Lung microvascular endothelial cell (primary cell): Measurements from ENCODE around the gene KXD1. TPM values are rescaled to one million over a fixed set of nuclear protein-coding genes. Genes with fewer than 3 reads are reported as not detected.

Source experiments
- DNase-seq, 2 donors: peaks; one replicate each; pipeline versions ENCODE4 v3.0.0 to v3.0.0-alpha.2; 2010; ENCODE audit warnings: low read depth in 2 of 2
- total RNA-seq: library from RNA; depleted of rRNA; stranded (reverse); fragments of >200 nt; gene quantifications from 2 replicates; pipeline ENCODE4 v1.2.1, GENCODE V29; 2014

KXD1 gene
- total RNA-seq, 1 donor from 2014 or later = 39.5 TPM

GRCh38 chr19:18612772-18613588 lies 55.3 kb downstream of the KXD1 start, which contains the start of gene TMEM59L:
TSS of gene TMEM59L (plus strand) at chr19:18612870. CDS start at chr19:18612959, 89 bp downstream.
- no peak for DNase-seq

GRCh38 chr19:18613589-18614234 lies 56.0 kb downstream of the KXD1 start:
- DNase-seq = no peak

GRCh38 chr19:18616023-18616422 lies 58.4 kb downstream of the KXD1 start:
- DNase-seq = no peak

GRCh38 chr19:18617562-18617961 lies 59.9 kb downstream of the KXD1 start:
- no peak for DNase-seq

GRCh38 chr19:18618236-18618635 lies 60.6 kb downstream of the KXD1 start:
- DNase-seq = no peak

Other genes starting within 250 kb of the KXD1 start
- gene LSM4, start 234.8 kb upstream of the KXD1 start, total RNA-seq = 86.1 and 110 TPM in 2 replicates
- gene PGPEP1, start 217.3 kb upstream of the KXD1 start, total RNA-seq = 12.1 and 14.8 TPM in 2 replicates
- gene GDF15, start 171.7 kb upstream of the KXD1 start, total RNA-seq = 70.0 and 104 TPM in 2 replicates
- gene LRRC25, start 160.2 kb upstream of the KXD1 start, total RNA-seq = not detected in 2 replicates
- gene SSBP4, start 138.5 kb upstream of the KXD1 start, total RNA-seq = 44.0 and 45.8 TPM in 2 replicates
- gene ISYNA1, start 119.7 kb upstream of the KXD1 start, total RNA-seq = 26.0 and 33.6 TPM in 2 replicates
- gene ELL, start 35.8 kb upstream of the KXD1 start, total RNA-seq = 10.0 and 17.1 TPM in 2 replicates
- gene FKBP8, start 14.3 kb upstream of the KXD1 start, total RNA-seq = 137 and 167 TPM in 2 replicates
- 955 and 1,121 TPM in 2 replicates for gene UBA52, start 14.0 kb downstream of the KXD1 start, total RNA-seq
- gene REX1BD, start 30.9 kb downstream of the KXD1 start, total RNA-seq = 43.3 and 53.8 TPM in 2 replicates
- gene CRLF1, start 48.9 kb downstream of the KXD1 start, total RNA-seq = not detected in 2 replicates
- gene TMEM59L, start 55.0 kb downstream of the KXD1 start, total RNA-seq = not detected in 2 replicates
- 1.2 and 1.5 TPM in 2 replicates for gene KLHL26, start 79.2 kb downstream of the KXD1 start, total RNA-seq
- gene CRTC1, start 125.8 kb downstream of the KXD1 start, total RNA-seq = 0.44 and 0.79 TPM in 2 replicates
- not detected in 2 replicates for gene COMP, start 233.4 kb downstream of the KXD1 start, total RNA-seq